K562 (cell line): ENCODE measurements around the gene BAIAP2. TPM values are rescaled to one million over a fixed set of nuclear protein-coding genes. Genes with fewer than 3 reads are reported as not detected.

Experiments used
- ATAC-seq: fragments of 200-7000 bp; cut with Tn5 transposase; 3 replicates; pipeline ENCODE4 v1.9.1; 2020; ENCODE audit warnings: moderate library complexity
- BruUV-seq: library from RNA; stranded (reverse); fragments of 400-500 nt; replicated peaks from 2 replicates; lab custom pipeline; 2021; lab: Mats Ljungman, UMichigan
- CTCF ChIA-PET: fragments of 300-600 bp; formaldehyde crosslinking; extraction: SDS; loops from one replicate; lab custom pipeline; 2021; ENCODE audit warnings: low intra/inter-chr PET ratio; lab: Yijun Ruan, JAX
- POLR2A ChIA-PET: fragments of 300-600, 350-650 bp; sonication (Branson Sonifier 250); formaldehyde crosslinking; extraction: SDS; loops from one replicate; lab custom pipeline; 2021; ENCODE audit warnings: antibody characterized with exemption, inconsistent platforms; lab: Yijun Ruan, JAX
- DNase-seq, 4 experiments: peaks; one replicate each; pipeline versions ENCODE4 v3.0.0 to v3.0.0-alpha.2; 2011 to 2018; ENCODE audit warnings: low spot score in 3 of 4, mixed read lengths in 3 of 4; ENCODE audit errors: extremely low read depth in 1 of 4
- FAIRE-seq: peaks from 2 replicates; lab custom pipeline; 2011; peaks lifted over from hg19 to GRCh38; lab: Jason Lieb, UNC
- H2AFZ ChIP-seq: 2 replicates; pipeline ENCODE4 v1.6.0; 2011; ENCODE audit warnings: low read depth, low read length, control low read depth, inconsistent platforms
- H3K27ac ChIP-seq: fragments of 200-600 bp; 3 replicates; pipeline ENCODE4 v1.8.0; 2011; ENCODE audit warnings: low read depth, mild to moderate bottlenecking, control low read depth, inconsistent platforms, low read length, moderate library complexity, mixed read lengths; ENCODE audit errors: extremely low read depth
- H3K27me3 ChIP-seq, 2 experiments: fragments of 300-600 bp in 1 of 2; 2 replicates in 1 of 2; 3 replicates in 1 of 2; pipeline versions ENCODE4 v1.6.0 to v1.8.0; 2011; ENCODE audit warnings: inconsistent platforms in 2 of 2, low read length in 2 of 2, mild to moderate bottlenecking in 1 of 2, mixed read lengths in 1 of 2, moderate library complexity in 1 of 2; ENCODE audit not compliant: control insufficient read depth in 2 of 2, insufficient read depth in 2 of 2
- H3K36me3 ChIP-seq: fragments of 300-600 bp; 3 replicates; pipeline ENCODE4 v1.8.0; 2011; ENCODE audit warnings: mild to moderate bottlenecking, low read length, inconsistent platforms; ENCODE audit not compliant: control insufficient read depth, insufficient read depth
- H3K4me1 ChIP-seq, 2 experiments: fragments of 200-600 bp in 1 of 2; replicated peaks in 1 of 2; 2 replicates in 1 of 2; 3 replicates in 1 of 2; pipeline versions ENCODE4 v1.5.1 to v1.8.0; 2011; ENCODE audit warnings: inconsistent platforms in 2 of 2, low read length in 2 of 2, mild to moderate bottlenecking in 1 of 2, mixed read lengths in 1 of 2, moderate library complexity in 1 of 2; ENCODE audit not compliant: control insufficient read depth in 2 of 2, insufficient read depth in 2 of 2
- H3K4me2 ChIP-seq: 2 replicates; pipeline ENCODE4 v1.6.1; 2011; ENCODE audit warnings: low read length, control low read depth, inconsistent platforms, mixed read lengths; ENCODE audit not compliant: insufficient read depth
- H3K4me3 ChIP-seq: fragments of 200-600 bp; sonication (generic), shearing (Covaris generic); 2 replicates; pipeline ENCODE4 v1.5.1; 2016; ENCODE audit warnings: control low read depth, inconsistent platforms
- H3K79me2 ChIP-seq: fragments of 200-600 bp; 3 replicates; pipeline ENCODE4 v1.8.0; 2011; ENCODE audit warnings: low read length, inconsistent platforms; ENCODE audit not compliant: control insufficient read depth, insufficient read depth
- H3K9ac ChIP-seq, 2 experiments: 2 replicates each; pipeline versions ENCODE4 v1.6.0 to v1.6.1; 2011; ENCODE audit warnings: low read depth in 2 of 2, low read length in 2 of 2, control low read depth in 1 of 2, inconsistent platforms in 1 of 2, mild to moderate bottlenecking in 1 of 2, mixed read lengths in 1 of 2; ENCODE audit not compliant: insufficient read depth in 1 of 2
- H3K9me1 ChIP-seq: one replicate; pipeline ENCODE4 v1.6.0; 2011; ENCODE audit warnings: inconsistent platforms, mild to moderate bottlenecking, low read length, moderate library complexity; ENCODE audit not compliant: control insufficient read depth, insufficient read depth
- H3K9me3 ChIP-seq: replicated peaks from 2 replicates; pipeline ENCODE4 v1.5.1; 2011; ENCODE audit warnings: low read depth, low read length, inconsistent platforms; ENCODE audit not compliant: control insufficient read depth, insufficient read depth
- H4K20me1 ChIP-seq: replicated peaks from 2 replicates; pipeline ENCODE4 v1.6.1; 2011; ENCODE audit warnings: low read length, inconsistent platforms, mixed read lengths; ENCODE audit not compliant: control insufficient read depth, insufficient read depth
- ZBTB33 ChIP-seq: sonication (generic); formaldehyde crosslinking; IDR thresholded peaks from 2 replicates; pipeline ENCODE4 v1.8.1; 2023; ENCODE audit warnings: mild to moderate bottlenecking, missing genetic modification reagents
- WGBS: fragments of 100-300 bp; shearing (Covaris generic); methylation state at CpG from one replicate; pipeline ENCODE4 v1.1.6; 2016; ENCODE audit warnings: low coverage, mixed read lengths; ENCODE audit not compliant: insufficient coverage; ENCODE audit errors: missing lambda C conversion rate; 5-methylcytosine and 5-hydroxymethylcytosine counted together
- in situ Hi-C: fragments of 300-500 bp; cut with MboI; formaldehyde crosslinking; loops from 4 replicates; pipeline ENCODE4 v1.15.0; 2018; ENCODE audit warnings: inconsistent platforms, mixed read lengths
- intact Hi-C: fragments of 100-400 bp; cut with micrococcal nuclease; formaldehyde crosslinking; loops from 2 replicates; pipeline ENCODE4 v1.14.2; 2022
- polyA plus RNA-seq, 8 experiments: library from polyadenylated mRNA; depleted of rRNA in 4 of 8; stranded (reverse) in 5 of 8; unstranded in 3 of 8; fragments of >200 nt; fragmentation: Nextera tagmentation in 2 of 8; fragmentation: Illumina TruSeq in 1 of 8; extraction: Ambion mirVana in 2 of 8; extraction: Trizol in 1 of 8; gene quantifications; 2 replicates each; pipeline versions ENCODE4 v1.2.1 to v1.2.3, GENCODE V29; 2011 to 2014; ENCODE audit warnings: inconsistent platforms in 1 of 8, missing spikeins in 1 of 8
- total RNA-seq, 7 experiments: library from RNA; depleted of rRNA in 6 of 7; stranded (reverse); fragments of >200 nt in 6 of 7; fragmentation: Illumina TruSeq in 2 of 7; extraction: Trizol in 2 of 7; gene quantifications; 2 replicates each; pipeline versions ENCODE4 v1.2.1 to v1.2.3, GENCODE V29; 2011 to 2021; ENCODE audit warnings: low replicate concordance in 1 of 7
- TF ChIP-seq, protein P1 (sequence below): fragments of 450-650 bp; formaldehyde crosslinking; conservative IDR thresholded peaks from 2 replicates; pipeline ENCODE4 v1.4.0; 2022; ENCODE audit warnings: mild to moderate bottlenecking, missing genetic modification characterization

The BAIAP2 gene
- total and polyA plus RNA-seq, 9 of the 15 experiments (the other 6 are each of a cell fraction or from before 2014, with no cell fraction given), result 2.3 to 51.6 (median 18.4) TPM

- no peak overlapping the region for H3K4me3 ChIP-seq
- no peaks in the 10 kb centered on the region for H3K27me3 ChIP-seq
- FAIRE-seq (no peak), DNase-seq (peak in 2 of 4 experiments; percentile 19 to 21), ATAC-seq (no peak)
- ChIA-PET CTCF (no interaction called here), POLR2A (interaction anchor here (0.6 to 1.1 kb wide), 5 partner anchors 9 to 103 kb away, joined by 3 to 4 read pairs (median 4); no protein-coding TSS in a partner anchor)
- H3K9ac ChIP-seq, result no peak overlapping the region
- H3K4me2 ChIP-seq, result no peak overlapping the region
- H3K36me3 ChIP-seq, result peaks cover 49% of the 10 kb centered on the region; the same call in 1 of the 3 replicates
- H3K4me1 ChIP-seq, result peaks cover 15 to 71% of the 10 kb centered on the region in 2 experiments
- no peaks in the 10 kb centered on the region for H3K9me1 ChIP-seq
- no peak overlapping the region for H3K27ac ChIP-seq
- no peaks in the 10 kb centered on the region for H4K20me1 ChIP-seq
- H3K9me3 ChIP-seq, result no peaks in the 10 kb centered on the region
- no peak overlapping the region for H2AFZ ChIP-seq
- intact Hi-C loops, result no loop called here
- 85% methylated on average over 34 of the region's 39 CpGs for WGBS
- BruUV-seq, result no TSS peak
- in situ Hi-C loops, result no loop called here
- no peaks in the 10 kb centered on the region for H3K79me2 ChIP-seq
- peak; percentile 98 for TF ChIP-seq ZBTB33 (CRISPR knock-in tag)
- TF ChIP-seq, protein P1, sequence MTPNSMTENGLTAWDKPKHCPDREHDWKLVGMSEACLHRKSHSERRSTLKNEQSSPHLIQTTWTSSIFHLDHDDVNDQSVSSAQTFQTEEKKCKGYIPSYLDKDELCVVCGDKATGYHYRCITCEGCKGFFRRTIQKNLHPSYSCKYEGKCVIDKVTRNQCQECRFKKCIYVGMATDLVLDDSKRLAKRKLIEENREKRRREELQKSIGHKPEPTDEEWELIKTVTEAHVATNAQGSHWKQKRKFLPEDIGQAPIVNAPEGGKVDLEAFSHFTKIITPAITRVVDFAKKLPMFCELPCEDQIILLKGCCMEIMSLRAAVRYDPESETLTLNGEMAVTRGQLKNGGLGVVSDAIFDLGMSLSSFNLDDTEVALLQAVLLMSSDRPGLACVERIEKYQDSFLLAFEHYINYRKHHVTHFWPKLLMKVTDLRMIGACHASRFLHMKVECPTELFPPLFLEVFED (CRISPR knock-in tag), result no peak
These were observed 36.0 kb upstream of the BAIAP2 start for GRCh38 chr17:80998748-80999535.
